Activated effector memory CD4-positive, alpha-beta T cell treated with Interleukin-2 at 50 U/mL for 16 hours (primary cell): ENCODE data around the gene USP5.
A peak's percentile ranks its signal among the peaks of the same experiment; 100 is the strongest.

Experiments used
- DNase-seq: peaks from one replicate; pipeline ENCODE4 v3.0.0-alpha.2; 2020

The USP5 gene, protein sequence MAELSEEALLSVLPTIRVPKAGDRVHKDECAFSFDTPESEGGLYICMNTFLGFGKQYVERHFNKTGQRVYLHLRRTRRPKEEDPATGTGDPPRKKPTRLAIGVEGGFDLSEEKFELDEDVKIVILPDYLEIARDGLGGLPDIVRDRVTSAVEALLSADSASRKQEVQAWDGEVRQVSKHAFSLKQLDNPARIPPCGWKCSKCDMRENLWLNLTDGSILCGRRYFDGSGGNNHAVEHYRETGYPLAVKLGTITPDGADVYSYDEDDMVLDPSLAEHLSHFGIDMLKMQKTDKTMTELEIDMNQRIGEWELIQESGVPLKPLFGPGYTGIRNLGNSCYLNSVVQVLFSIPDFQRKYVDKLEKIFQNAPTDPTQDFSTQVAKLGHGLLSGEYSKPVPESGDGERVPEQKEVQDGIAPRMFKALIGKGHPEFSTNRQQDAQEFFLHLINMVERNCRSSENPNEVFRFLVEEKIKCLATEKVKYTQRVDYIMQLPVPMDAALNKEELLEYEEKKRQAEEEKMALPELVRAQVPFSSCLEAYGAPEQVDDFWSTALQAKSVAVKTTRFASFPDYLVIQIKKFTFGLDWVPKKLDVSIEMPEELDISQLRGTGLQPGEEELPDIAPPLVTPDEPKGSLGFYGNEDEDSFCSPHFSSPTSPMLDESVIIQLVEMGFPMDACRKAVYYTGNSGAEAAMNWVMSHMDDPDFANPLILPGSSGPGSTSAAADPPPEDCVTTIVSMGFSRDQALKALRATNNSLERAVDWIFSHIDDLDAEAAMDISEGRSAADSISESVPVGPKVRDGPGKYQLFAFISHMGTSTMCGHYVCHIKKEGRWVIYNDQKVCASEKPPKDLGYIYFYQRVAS

DNA sequence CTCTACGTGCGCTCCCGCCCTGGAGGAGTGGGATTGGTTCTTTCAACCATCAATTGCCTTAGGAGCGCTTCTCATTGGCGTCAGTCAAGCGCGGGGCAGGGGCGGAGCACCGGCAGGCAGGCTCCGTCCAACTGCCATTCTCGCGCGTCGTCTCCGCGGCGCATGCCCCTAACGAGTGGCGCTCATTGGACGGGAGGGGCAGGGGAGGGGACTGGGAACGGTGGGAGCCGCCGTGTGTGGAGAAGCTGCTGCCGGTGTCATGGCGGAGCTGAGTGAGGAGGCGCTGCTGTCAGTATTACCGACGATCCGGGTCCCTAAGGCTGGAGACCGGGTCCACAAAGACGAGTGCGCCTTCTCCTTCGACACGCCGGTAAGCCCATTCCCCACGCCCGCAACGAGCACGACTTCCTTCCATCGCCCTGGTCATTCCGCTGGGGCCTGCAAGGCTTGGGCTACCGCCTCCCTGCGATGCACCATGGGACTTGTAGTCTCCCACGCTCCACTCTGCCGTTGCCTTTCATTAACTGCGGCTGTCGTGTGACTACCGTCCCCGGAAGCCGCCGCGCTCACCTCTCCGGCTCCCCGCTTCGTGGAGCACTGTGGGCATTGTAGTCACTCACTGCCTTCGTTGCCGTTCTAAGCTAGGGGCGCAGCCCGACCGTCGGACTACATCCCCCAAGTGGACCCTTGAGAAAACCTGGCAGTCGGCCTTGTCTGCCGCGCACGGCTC lies at the start of gene USP5:
TSS of gene USP5 (plus strand) at position 230 of the 730 bp plus-strand sequence. CDS start at position 260, 30 bp downstream.
- DNase-seq = peak; percentile 98

DNA sequence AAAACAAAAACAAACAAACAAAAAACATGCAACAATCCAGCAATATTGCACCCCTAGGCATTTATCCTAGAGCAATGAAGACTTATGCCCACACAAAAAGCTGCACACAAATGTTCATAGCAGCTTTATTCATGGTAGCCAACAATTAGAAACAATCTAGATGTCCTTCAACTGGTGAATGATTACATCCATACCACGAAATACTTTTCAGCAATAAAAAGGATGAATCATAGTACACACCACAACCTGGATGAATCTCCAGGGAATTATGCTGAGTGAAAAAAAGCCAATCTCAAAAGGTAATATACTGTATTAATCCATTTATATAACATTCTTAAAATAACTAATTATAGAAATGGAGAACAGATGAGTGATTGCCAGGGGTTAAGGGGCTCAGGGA lies 44.8 kb upstream of the USP5 start:
- DNase-seq = no peak

DNA sequence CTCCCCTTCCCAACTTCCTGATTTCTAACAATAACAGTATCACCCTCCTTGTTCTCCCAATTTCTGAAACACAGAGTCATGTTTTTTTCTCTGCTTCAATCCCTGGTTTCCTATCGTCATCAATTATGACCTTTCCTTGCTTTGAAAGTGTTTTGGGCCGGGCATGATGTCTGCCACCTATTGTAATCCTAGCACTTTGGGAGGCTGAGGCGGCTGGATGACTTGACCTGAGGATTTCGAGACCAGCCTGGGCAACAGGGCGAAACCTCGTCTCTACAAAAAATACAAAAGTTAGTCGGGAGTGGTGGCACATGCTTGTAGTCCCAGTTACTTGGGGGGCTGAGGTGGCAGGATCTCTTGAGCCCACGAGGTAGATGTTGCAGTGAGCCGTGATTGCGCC lies 42.9 kb upstream of the USP5 start:
- no peak for DNase-seq

DNA sequence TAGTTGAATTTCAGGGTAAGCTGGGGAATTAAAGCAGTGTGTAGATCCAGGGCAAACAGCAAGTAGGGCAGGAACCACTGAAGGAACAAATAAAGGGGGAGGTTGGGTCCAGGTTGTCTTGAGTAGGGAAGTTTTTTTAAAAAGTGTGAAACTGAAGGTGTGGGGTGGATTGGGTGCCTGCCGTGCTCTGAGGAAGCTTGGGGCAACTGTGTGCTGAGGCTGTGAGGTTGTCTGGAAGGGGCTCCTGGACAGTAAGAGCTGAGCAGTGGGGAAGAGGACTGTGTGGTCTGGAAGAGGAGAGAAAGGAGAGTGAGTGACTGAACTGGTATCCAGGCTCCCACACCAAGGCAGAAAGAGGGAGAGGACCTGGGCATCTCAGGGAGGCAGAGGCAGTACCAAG lies 41.2 kb upstream of the USP5 start:
- DNase-seq = no peak

DNA sequence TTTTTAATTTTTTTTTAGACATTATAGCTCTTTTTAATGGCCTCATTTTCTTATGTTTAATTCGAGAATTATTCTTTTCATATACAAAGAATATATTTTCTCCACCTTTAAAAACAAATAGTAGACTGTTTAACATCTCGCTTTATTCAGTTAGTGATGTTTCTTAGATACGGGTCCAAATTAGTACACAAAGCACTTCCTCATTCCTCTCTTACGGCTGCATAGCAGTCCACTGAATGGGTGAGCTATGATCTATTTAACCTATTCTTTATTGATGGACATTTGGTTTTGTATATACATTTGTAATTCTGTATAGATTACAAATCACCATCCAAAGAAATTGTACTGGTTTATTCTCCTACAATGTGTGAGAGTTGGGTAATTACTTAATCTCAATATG lies 38.6 kb upstream of the USP5 start:
- no peak for DNase-seq

DNA sequence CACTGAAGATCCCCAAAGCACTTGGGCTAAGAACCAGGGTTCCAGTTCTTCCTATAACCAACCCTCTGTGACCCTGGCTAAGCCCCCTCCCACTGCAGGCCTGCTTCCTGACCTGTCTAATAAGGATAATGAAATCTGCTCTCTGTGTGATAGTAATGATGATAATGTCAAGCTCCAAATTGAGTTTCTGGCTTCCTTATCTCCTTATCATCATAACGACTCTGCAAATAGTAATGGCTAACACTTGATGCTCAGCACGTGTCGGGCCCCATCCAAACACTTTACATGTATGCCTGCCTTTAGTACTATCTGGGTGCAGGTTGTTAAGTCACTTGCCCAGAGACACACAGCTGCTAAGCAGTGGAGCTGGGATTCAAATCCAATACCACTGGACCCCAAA lies 35.4 kb upstream of the USP5 start:
- DNase-seq = no peak

DNA sequence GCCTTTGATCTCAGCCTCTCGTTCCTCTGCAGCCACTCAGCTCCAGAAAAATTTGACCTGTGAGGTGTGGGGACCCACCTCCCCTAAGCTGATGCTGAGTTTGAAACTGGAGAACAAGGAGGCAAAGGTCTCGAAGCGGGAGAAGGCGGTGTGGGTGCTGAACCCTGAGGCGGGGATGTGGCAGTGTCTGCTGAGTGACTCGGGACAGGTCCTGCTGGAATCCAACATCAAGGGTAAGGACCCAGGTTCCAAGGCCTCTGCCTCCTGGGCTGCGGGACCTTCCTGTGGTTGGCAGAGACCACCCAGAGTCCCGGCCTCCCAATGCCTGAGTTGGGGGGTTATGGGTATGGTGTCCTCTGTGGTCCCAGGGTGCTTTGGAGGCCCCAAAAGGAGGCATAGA lies 34.9 kb upstream of the USP5 start:
- no peak for DNase-seq

DNA sequence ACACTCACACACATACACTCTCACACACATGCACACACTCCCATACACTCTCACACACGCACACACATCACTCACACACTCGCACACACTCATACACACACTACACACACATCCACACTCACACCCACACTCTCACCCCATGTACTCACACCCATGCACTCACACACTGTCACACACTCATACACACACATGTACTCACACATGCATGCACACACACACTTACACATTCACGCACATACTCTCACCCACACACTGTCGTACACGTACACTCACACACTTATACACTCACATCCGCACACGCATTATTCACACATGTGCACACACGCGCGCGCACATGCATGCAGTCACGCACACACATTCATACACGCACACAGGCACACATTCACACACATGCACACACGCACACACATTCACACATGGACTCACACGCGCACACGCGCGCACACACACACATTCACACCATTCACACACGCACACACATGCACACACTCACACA lies 34.2 kb upstream of the USP5 start:
- no peak for DNase-seq

DNA sequence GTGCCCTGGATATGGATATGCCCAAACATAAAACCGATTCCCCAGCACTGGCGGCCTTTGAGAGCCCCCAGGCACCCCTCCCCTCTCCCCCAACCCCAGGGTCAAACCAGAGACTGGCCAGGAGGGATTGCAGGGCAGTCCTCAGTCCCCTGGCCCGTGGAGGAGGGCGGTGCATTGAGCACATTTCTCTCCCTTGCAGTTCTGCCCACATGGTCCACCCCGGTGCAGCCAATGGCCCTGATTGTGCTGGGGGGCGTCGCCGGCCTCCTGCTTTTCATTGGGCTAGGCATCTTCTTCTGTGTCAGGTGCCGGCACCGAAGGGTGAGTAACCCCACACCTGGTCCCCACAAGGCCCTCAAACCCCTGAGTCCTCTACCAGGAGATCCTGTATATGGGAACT lies 33.7 kb upstream of the USP5 start:
- DNase-seq = no peak

DNA sequence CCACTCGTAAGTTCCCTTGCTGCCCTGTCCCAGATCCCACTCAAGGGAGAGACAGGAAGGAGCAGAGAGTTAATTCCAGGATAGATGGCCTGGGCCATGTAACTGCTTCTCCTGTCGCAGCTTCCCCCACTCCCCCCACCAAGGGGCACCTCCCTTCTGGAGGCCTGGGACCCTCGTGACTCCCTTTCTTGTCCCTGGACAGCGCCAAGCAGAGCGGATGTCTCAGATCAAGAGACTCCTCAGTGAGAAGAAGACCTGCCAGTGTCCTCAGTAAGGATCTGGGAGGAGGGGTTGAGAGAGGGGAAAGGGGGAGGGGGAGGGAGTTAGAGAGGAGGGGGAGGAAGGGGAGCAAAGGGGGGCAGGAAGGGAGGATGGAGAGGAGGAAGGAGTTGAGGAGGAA lies 33.3 kb upstream of the USP5 start:
- DNase-seq = no peak

DNA sequence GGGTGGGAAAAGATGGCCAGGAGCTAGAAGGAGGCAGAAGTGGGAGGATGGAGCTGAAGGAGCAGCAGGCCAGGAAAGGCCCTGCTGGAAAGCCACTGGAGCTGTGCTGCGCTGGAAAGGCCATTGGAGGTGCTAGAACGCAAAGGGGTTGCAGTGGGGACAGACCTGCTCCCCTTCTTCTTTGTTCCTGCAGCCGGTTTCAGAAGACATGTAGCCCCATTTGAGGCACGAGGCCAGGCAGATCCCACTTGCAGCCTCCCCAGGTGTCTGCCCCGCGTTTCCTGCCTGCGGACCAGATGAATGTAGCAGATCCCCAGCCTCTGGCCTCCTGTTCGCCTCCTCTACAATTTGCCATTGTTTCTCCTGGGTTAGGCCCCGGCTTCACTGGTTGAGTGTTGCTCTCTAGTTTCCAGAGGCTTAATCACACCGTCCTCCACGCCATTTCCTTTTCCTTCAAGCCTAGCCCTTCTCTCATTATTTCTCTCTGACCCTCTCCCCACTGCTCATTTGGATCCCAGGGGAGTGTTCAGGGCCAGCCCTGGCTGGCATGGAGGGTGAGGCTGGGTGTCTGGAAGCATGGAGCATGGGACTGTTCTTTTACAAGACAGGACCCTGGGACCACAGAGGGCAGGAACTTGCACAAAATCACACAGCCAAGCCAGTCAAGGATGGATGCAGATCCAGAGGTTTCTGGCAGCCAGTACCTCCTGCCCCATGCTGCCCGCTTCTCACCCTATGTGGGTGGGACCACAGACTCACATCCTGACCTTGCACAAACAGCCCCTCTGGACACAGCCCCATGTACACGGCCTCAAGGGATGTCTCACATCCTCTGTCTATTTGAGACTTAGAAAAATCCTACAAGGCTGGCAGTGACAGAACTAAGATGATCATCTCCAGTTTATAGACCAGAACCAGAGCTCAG lies 32.6 kb upstream of the USP5 start:
- no peak for DNase-seq

DNA sequence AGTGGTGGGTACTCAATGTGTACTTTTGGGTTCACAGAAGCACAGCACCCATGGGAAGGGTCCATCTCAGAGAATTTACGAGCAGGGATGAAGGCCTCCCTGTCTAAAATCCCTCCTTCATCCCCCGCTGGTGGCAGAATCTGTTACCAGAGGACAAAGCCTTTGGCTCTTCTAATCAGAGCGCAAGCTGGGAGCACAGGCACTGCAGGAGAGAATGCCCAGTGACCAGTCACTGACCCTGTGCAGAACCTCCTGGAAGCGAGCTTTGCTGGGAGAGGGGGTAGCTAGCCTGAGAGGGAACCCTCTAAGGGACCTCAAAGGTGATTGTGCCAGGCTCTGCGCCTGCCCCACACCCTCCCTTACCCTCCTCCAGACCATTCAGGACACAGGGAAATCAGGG lies 31.8 kb upstream of the USP5 start:
- no peak for DNase-seq

DNA sequence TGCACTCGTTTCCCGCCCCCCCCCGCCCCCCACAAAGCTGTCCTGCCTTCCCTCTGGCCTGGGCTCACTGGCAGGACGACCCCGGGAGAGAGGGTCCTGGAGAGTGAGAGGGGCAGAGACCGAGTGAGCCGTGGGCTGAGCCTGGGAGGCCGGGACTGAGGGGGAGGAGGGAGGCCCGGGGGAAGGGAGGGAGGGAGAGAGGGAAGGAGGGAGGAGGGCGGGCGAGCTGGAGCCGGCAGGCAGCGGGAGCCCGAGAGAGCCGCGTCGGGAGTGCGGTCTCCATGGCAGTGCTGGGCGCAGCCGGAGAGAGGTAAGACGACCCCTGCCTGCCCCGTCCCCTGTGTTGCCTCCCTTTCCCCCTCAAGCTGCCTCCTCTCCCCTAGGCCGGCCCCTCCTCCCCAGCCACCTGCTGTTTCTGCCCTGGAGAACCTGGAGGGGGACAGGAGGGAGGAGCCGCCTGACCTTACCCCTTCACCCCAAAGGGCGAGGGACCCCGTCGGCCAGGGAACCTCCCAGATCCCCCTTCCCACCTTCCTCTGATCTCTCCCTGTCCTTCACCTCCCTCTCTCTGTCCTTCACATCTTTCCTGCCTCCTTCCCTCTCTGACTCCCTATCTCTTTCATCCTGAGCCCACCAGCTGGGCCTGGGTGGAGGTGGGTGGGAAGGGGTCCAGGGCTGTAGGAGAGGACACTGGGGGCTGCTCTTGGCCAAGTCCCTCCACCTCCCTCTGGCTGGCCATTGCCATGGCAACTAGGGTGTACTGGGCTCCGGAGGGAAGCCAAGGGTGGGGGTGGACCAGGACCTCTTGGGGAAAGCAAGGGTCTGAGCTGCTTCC lies 30.1 kb upstream of the USP5 start, which contains the start of gene GPR162:
TSS of gene GPR162 (plus strand) at position 231 of the 835 bp plus-strand sequence. CDS start 2,078 bp downstream, outside the sequence.
- DNase-seq = no peak

DNA sequence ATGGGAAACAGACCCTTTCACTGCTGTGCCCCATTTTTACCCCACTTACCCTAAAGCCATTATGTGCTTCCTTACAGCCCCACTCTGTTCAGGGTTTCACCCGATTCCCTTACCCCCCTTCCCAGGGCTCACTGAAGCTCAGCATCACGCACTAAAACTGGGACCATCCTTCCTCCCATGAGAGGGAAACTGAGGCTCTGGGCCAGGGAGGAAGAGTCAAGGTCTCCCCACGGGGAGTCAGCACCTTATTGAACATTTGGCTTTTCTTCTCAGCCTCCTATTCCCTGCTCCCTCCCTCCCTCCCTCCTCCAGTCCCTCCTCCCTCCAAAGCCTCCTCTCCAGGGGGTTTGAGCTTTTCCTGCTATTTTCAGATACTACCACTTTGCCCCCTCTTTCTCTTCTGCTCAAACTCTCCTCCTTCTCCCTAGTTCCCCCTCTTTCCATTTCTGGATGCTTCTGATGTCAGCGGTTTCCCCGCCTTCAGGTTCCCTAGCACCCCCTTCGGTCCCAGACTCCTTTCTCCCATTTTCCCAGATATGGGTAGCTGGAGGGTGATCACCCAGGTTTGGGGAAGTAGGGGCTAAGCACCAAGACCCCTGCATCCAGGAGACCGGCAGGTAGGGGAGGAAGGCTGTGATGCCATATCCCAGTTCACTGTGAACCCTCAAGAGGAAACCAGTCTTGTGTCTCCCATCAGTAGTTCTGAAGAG lies 29.4 kb upstream of the USP5 start:
- DNase-seq = no peak

DNA sequence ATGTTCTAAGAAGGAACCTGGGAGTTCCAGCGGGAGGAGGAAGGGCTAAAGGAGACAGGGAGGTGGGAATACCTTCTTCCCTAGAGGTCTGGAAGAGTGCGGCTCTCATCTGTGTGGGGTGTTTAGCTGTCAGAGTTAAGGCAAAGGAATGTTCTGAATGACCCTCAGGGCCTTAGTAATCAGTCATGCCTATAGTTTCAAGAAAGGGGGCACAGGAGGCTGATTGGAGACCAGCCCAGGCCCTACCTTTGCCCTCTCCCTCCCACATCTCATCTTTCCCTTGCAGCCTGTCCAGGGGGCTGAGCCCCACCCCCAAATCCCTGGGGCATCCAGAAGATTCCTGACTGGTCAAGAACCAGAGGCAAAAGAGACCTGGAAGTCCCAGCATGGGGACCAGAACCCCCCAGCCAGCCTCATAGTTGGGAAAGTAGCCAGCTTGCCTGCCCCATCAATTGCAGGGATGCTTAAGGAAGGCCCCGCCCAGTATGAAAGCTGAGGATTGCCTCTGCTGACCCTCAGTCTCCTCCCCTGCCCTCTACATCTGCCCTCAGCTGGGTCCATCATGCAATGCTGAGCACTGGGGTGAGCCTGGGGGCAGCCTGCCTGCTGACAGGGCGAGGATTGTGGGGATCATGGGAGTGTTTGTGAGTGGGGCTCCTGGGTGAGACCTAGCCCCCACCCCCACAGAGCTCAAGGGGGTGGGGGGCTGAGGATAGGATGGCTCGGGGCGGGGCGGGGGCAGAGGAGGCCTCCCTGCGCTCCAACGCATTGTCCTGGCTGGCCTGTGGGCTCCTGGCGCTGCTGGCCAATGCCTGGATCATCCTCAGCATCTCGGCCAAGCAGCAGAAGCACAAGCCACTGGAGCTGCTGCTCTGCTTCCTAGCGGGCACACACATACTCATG lies 28.5 kb upstream of the USP5 start:
- DNase-seq = no peak

DNA sequence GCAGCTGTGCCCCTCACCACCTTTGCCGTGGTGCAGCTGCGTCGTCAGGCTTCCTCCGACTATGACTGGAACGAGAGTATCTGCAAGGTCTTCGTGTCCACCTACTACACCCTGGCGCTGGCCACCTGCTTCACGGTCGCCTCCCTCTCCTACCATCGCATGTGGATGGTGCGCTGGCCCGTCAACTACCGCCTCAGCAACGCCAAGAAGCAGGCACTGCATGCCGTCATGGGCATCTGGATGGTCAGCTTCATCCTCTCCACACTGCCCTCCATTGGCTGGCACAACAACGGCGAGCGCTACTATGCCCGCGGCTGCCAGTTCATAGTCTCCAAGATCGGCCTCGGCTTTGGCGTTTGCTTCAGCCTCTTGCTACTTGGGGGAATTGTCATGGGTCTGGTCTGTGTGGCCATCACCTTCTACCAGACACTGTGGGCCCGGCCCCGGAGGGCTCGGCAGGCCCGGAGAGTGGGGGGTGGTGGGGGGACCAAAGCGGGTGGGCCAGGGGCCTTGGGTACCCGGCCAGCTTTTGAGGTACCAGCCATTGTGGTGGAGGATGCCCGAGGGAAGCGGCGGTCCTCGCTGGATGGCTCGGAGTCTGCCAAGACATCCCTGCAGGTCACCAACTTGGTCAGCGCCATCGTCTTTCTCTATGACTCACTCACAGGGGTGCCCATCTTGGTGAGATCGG lies 27.7 kb upstream of the USP5 start:
- no peak for DNase-seq

DNA sequence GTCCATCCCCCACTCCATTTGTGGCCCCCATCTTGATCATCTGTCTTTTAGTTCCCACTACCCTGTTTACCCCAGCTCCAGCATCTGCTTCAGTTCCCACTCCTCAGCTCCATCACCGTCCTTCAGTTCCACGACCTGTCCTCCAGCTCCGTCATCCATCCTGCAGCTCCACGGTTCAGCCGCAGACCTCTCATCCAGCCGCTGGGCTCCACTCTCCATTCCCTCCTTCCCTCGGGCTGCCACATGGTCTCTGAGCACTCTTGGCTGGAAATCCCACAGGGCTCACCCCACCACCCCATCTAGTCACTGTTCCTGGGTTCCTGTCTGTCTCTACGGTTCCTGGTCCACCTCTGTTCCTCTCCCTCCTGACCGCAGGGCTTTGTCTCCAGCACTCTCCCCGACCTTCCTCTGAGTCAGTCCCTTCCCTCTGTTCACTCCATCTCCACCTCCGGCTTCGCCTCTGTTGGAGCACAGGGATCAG lies 27.0 kb upstream of the USP5 start:
- DNase-seq = no peak

DNA sequence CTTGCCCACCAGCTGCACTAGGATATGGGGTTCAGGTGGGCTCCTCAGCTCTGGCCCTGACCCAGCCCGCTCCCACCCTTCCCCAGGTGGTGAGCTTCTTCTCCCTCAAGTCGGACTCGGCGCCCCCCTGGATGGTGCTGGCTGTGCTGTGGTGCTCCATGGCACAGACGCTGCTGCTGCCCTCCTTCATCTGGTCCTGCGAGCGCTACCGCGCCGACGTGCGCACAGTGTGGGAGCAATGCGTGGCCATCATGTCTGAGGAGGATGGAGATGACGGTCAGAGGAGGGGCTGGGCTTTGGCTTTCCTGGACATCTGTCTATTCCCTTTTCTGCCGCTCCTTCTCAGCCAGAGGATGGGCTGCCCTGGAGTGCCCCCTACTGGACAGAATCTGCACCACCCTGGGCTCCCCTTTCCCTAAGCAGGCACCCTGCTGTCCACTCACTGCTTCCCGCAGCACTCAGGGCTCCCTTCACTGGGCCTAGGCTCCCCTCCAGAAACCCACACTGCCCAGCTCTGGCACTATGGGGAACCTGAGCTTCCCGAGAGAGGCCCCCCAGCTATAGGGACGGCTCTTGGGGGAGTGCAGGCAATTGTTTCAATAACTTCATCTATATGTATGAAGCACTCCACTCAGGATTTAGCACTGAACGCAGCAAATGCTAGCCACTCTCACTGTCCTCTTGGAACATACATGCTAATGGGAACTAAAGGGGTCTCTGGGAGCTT lies 26.4 kb upstream of the USP5 start:
- peak; percentile 69 for DNase-seq
